ENCODE data around the gene RAP1GAP.

RAP1GAP gene

GRCh38 chr1:21599402-21599801, 69.8 kb downstream of the RAP1GAP start:
- no peak overlapping the region for H3K27ac ChIP-seq (ENCODE audit: low read length)
- WGBS (ENCODE audit: insufficient coverage, insufficient read length) = no CpG with 5 or more reads among the region's 15 CpGs
- no peaks in the 10 kb centered on the region for H3K9me3 ChIP-seq (ENCODE audit: control insufficient read depth, insufficient read depth, low read length)
- DNase-seq (ENCODE audit: low read depth, low spot score) = no peak
- no peak overlapping the region for H3K4me3 ChIP-seq (ENCODE audit: low read length)
- H3K36me3 ChIP-seq (ENCODE audit: control insufficient read depth, insufficient read depth, low read length) = no peaks in the 10 kb centered on the region
- H3K27me3 ChIP-seq (ENCODE audit: control insufficient read depth, insufficient read depth, low read length) = no peaks in the 10 kb centered on the region
- H3K4me1 ChIP-seq (ENCODE audit: control insufficient read depth, insufficient read depth, low read length) = no peaks in the 10 kb centered on the region

GRCh38 chr1:21598904-21599303, 70.3 kb downstream of the RAP1GAP start:
- H3K4me1 ChIP-seq (ENCODE audit: control insufficient read depth, insufficient read depth, low read length) = no peaks in the 10 kb centered on the region

GRCh38 chr1:21598417-21598816, 70.7 kb downstream of the RAP1GAP start:
- WGBS (ENCODE audit: insufficient coverage, insufficient read length) = no CpG with 5 or more reads among the region's 7 CpGs

More at GRCh38 chr1:21598904-21599303, 70.3 kb downstream of the RAP1GAP start:
- no CpG with 5 or more reads among the region's 8 CpGs for WGBS (ENCODE audit: insufficient coverage, insufficient read length)
- no peak for DNase-seq (ENCODE audit: low read depth, low spot score)
- no peaks in the 10 kb centered on the region; the same call in 1 of the 2 replicates for H3K36me3 ChIP-seq (ENCODE audit: control insufficient read depth, insufficient read depth, low read length)
- H3K9me3 ChIP-seq (ENCODE audit: control insufficient read depth, insufficient read depth, low read length) = no peaks in the 10 kb centered on the region
- no peak overlapping the region for H3K27ac ChIP-seq (ENCODE audit: low read length)
- no peak overlapping the region for H3K4me3 ChIP-seq (ENCODE audit: low read length)
- no peaks in the 10 kb centered on the region for H3K27me3 ChIP-seq (ENCODE audit: control insufficient read depth, insufficient read depth, low read length)

GRCh38 chr1:21597753-21598152, 71.4 kb downstream of the RAP1GAP start:
- no peaks in the 10 kb centered on the region for H3K9me3 ChIP-seq (ENCODE audit: control insufficient read depth, insufficient read depth, low read length)
- H3K27me3 ChIP-seq (ENCODE audit: control insufficient read depth, insufficient read depth, low read length) = no peaks in the 10 kb centered on the region
- H3K27ac ChIP-seq (ENCODE audit: low read length) = no peak overlapping the region
- no peaks in the 10 kb centered on the region for H3K4me1 ChIP-seq (ENCODE audit: control insufficient read depth, insufficient read depth, low read length)
- no peaks in the 10 kb centered on the region; the same call in 1 of the 2 replicates for H3K36me3 ChIP-seq (ENCODE audit: control insufficient read depth, insufficient read depth, low read length)
- H3K4me3 ChIP-seq (ENCODE audit: low read length) = no peak overlapping the region
- WGBS (ENCODE audit: insufficient coverage, insufficient read length) = no CpG with 5 or more reads among the region's 19 CpGs
- no peak for DNase-seq (ENCODE audit: low read depth, low spot score)

More at GRCh38 chr1:21598417-21598816, 70.7 kb downstream of the RAP1GAP start:
- Histone ChIP-seq H3K4me1 (ENCODE audit: control insufficient read depth, insufficient read depth, low read length) (no peaks in the 10 kb centered on the region), H3K9me3 (ENCODE audit: control insufficient read depth, insufficient read depth, low read length) (no peaks in the 10 kb centered on the region), H3K27me3 (ENCODE audit: control insufficient read depth, insufficient read depth, low read length) (no peaks in the 10 kb centered on the region), H3K4me3 (ENCODE audit: low read length) (no peak overlapping the region), H3K27ac (ENCODE audit: low read length) (no peak overlapping the region), H3K36me3 (ENCODE audit: control insufficient read depth, insufficient read depth, low read length) (no peaks in the 10 kb centered on the region; the same call in 1 of the 2 replicates)
- DNase-seq (ENCODE audit: low read depth, low spot score) = no peak

GRCh38 chr1:21596628-21597027, 72.5 kb downstream of the RAP1GAP start:
- no peaks in the 10 kb centered on the region for H3K9me3 ChIP-seq (ENCODE audit: control insufficient read depth, insufficient read depth, low read length)
- H3K27ac ChIP-seq (ENCODE audit: low read length) = no peak overlapping the region
- peaks cover 3% of the 10 kb centered on the region; the same call in 1 of the 2 replicates for H3K4me1 ChIP-seq (ENCODE audit: control insufficient read depth, insufficient read depth, low read length)
- no peak overlapping the region for H3K4me3 ChIP-seq (ENCODE audit: low read length)
- no peaks in the 10 kb centered on the region for H3K27me3 ChIP-seq (ENCODE audit: control insufficient read depth, insufficient read depth, low read length)
- DNase-seq (ENCODE audit: low read depth, low spot score) = no peak
- no CpG with 5 or more reads among the region's 2 CpGs for WGBS (ENCODE audit: insufficient coverage, insufficient read length)
- no peaks in the 10 kb centered on the region; the same call in 1 of the 2 replicates for H3K36me3 ChIP-seq (ENCODE audit: control insufficient read depth, insufficient read depth, low read length)

- Histone ChIP-seq H3K4me1 (ENCODE audit: control insufficient read depth, insufficient read depth, low read length) (peaks cover 3% of the 10 kb centered on the region; the same call in 1 of the 2 replicates), H3K4me3 (ENCODE audit: low read length) (no peak overlapping the region), H3K9me3 (ENCODE audit: control insufficient read depth, insufficient read depth, low read length) (no peaks in the 10 kb centered on the region), H3K27ac (ENCODE audit: low read length) (no peak overlapping the region), H3K36me3 (ENCODE audit: control insufficient read depth, insufficient read depth, low read length) (no peaks in the 10 kb centered on the region; the same call in 1 of the 2 replicates), H3K27me3 (ENCODE audit: control insufficient read depth, insufficient read depth, low read length) (no peaks in the 10 kb centered on the region)
- DNase-seq (ENCODE audit: low read depth, low spot score) = no peak
- WGBS (ENCODE audit: insufficient coverage, insufficient read length) = no CpG with 5 or more reads among the region's 11 CpGs
Measured at GRCh38 chr1:21596174-21596573, 73.0 kb downstream of the RAP1GAP start.

- Histone ChIP-seq H3K9me3 (ENCODE audit: control insufficient read depth, insufficient read depth, low read length) (no peaks in the 10 kb centered on the region), H3K27me3 (ENCODE audit: control insufficient read depth, insufficient read depth, low read length) (no peaks in the 10 kb centered on the region), H3K27ac (ENCODE audit: low read length) (no peak overlapping the region), H3K4me3 (ENCODE audit: low read length) (no peak overlapping the region), H3K36me3 (ENCODE audit: control insufficient read depth, insufficient read depth, low read length) (no peaks in the 10 kb centered on the region; the same call in 1 of the 2 replicates), H3K4me1 (ENCODE audit: control insufficient read depth, insufficient read depth, low read length) (peaks cover 6% of the 10 kb centered on the region; the same call in 1 of the 2 replicates)
- WGBS (ENCODE audit: insufficient coverage, insufficient read length) = no CpG with 5 or more reads among the region's 26 CpGs
- DNase-seq (ENCODE audit: low read depth, low spot score) = no peak
Measured at GRCh38 chr1:21594935-21595897, 73.9 kb downstream of the RAP1GAP start.

GRCh38 chr1:21594501-21594900, 74.7 kb downstream of the RAP1GAP start:
- no peak for DNase-seq (ENCODE audit: low read depth, low spot score)
- Histone ChIP-seq H3K27me3 (ENCODE audit: control insufficient read depth, insufficient read depth, low read length) (no peaks in the 10 kb centered on the region), H3K9me3 (ENCODE audit: control insufficient read depth, insufficient read depth, low read length) (no peaks in the 10 kb centered on the region), H3K4me3 (ENCODE audit: low read length) (no peak overlapping the region), H3K36me3 (ENCODE audit: control insufficient read depth, insufficient read depth, low read length) (no peaks in the 10 kb centered on the region; the same call in 1 of the 2 replicates), H3K4me1 (ENCODE audit: control insufficient read depth, insufficient read depth, low read length) (peaks cover 6% of the 10 kb centered on the region; the same call in 1 of the 2 replicates), H3K27ac (ENCODE audit: low read length) (no peak overlapping the region)
- WGBS (ENCODE audit: insufficient coverage, insufficient read length) = no CpG with 5 or more reads among the region's 11 CpGs

- no CpG with 5 or more reads among the region's 8 CpGs for WGBS (ENCODE audit: insufficient coverage, insufficient read length)
- DNase-seq (ENCODE audit: low read depth, low spot score) = no peak
- Histone ChIP-seq H3K27ac (ENCODE audit: low read length) (no peak overlapping the region), H3K4me1 (ENCODE audit: control insufficient read depth, insufficient read depth, low read length) (peaks cover 6% of the 10 kb centered on the region; the same call in 1 of the 2 replicates), H3K27me3 (ENCODE audit: control insufficient read depth, insufficient read depth, low read length) (no peaks in the 10 kb centered on the region), H3K4me3 (ENCODE audit: low read length) (no peak overlapping the region), H3K9me3 (ENCODE audit: control insufficient read depth, insufficient read depth, low read length) (no peaks in the 10 kb centered on the region), H3K36me3 (ENCODE audit: control insufficient read depth, insufficient read depth, low read length) (no peaks in the 10 kb centered on the region; the same call in 1 of the 2 replicates)
Measured at GRCh38 chr1:21593231-21593630, 75.9 kb downstream of the RAP1GAP start.

- H3K4me1 ChIP-seq (ENCODE audit: control insufficient read depth, insufficient read depth, low read length) = peaks cover 6% of the 10 kb centered on the region; the same call in 1 of the 2 replicates
- no peaks in the 10 kb centered on the region; the same call in 1 of the 2 replicates for H3K36me3 ChIP-seq (ENCODE audit: control insufficient read depth, insufficient read depth, low read length)
- no peaks in the 10 kb centered on the region for H3K27me3 ChIP-seq (ENCODE audit: control insufficient read depth, insufficient read depth, low read length)
- WGBS (ENCODE audit: insufficient coverage, insufficient read length) = no CpG with 5 or more reads among the region's 12 CpGs
- no peak for DNase-seq (ENCODE audit: low read depth, low spot score)
- no peaks in the 10 kb centered on the region for H3K9me3 ChIP-seq (ENCODE audit: control insufficient read depth, insufficient read depth, low read length)
- H3K4me3 ChIP-seq (ENCODE audit: low read length) = no peak overlapping the region
- no peak overlapping the region for H3K27ac ChIP-seq (ENCODE audit: low read length)
Measured at GRCh38 chr1:21592086-21592865, 76.9 kb downstream of the RAP1GAP start.
